ENCODE data around the gene SPIN1. TPM values are rescaled to one million over a fixed set of nuclear protein-coding genes. Genes with fewer than 3 reads are reported as not detected.

Gene SPIN1
- total RNA-seq, 1 donor from 2014 or later = 37.2 TPM

GRCh38 chr9:88388886-88389605 lies 802 bp downstream of the SPIN1 start:
- peak; percentile 23 for ATAC-seq

- no peak for ATAC-seq
Observed at GRCh38 chr9:88390371-88390990, 2.2 kb downstream of the SPIN1 start.

GRCh38 chr9:88391236-88391635 lies 3.0 kb downstream of the SPIN1 start:
- ATAC-seq = no peak

GRCh38 chr9:88391921-88392320 lies 3.7 kb downstream of the SPIN1 start:
- no peak for ATAC-seq

GRCh38 chr9:88392549-88392948 lies 4.3 kb downstream of the SPIN1 start:
- no peak for ATAC-seq

- ATAC-seq = no peak
Observed at GRCh38 chr9:88396836-88397577, 8.8 kb downstream of the SPIN1 start.

GRCh38 chr9:88398016-88398415 lies 9.8 kb downstream of the SPIN1 start:
- ATAC-seq = no peak

GRCh38 chr9:88399966-88400365 lies 11.7 kb downstream of the SPIN1 start:
- no peak for ATAC-seq

- no peak for ATAC-seq
Observed at GRCh38 chr9:88403340-88403739, 15.1 kb downstream of the SPIN1 start.

GRCh38 chr9:88406051-88406450 lies 17.8 kb downstream of the SPIN1 start:
- ATAC-seq = no peak

GRCh38 chr9:88411471-88411870 lies 23.2 kb downstream of the SPIN1 start:
- ATAC-seq = no peak

GRCh38 chr9:88414298-88414697 lies 26.1 kb downstream of the SPIN1 start:
- no peak for ATAC-seq

- ATAC-seq = no peak
Observed at GRCh38 chr9:88418025-88418424, 29.8 kb downstream of the SPIN1 start.

GRCh38 chr9:88418715-88419540 lies 30.7 kb downstream of the SPIN1 start:
- peak; percentile 76 for ATAC-seq

- ATAC-seq = no peak
Observed at GRCh38 chr9:88420227-88420626, 32.0 kb downstream of the SPIN1 start.

GRCh38 chr9:88421348-88421747 lies 33.1 kb downstream of the SPIN1 start:
- no peak for ATAC-seq

GRCh38 chr9:88425538-88425950 lies 37.3 kb downstream of the SPIN1 start:
- ATAC-seq = no peak

- no peak for ATAC-seq
Observed at GRCh38 chr9:88426651-88427050, 38.4 kb downstream of the SPIN1 start.

GRCh38 chr9:88429595-88430430 lies 41.6 kb downstream of the SPIN1 start:
- no peak for ATAC-seq

- no peak for ATAC-seq
Observed at GRCh38 chr9:88433583-88434255, 45.5 kb downstream of the SPIN1 start.

- no peak for ATAC-seq
Observed at GRCh38 chr9:88435336-88435735, 47.1 kb downstream of the SPIN1 start.
